Activated CD8-positive, alpha-beta memory T cell treated with anti-CD3 and anti-CD28 coated beads, Interleukin-2, amount 50 U/mL, for 1 hour (primary cell): ENCODE measurements around the gene PLEKHH2.

Experiments used
- DNase-seq: peaks from one replicate; pipeline ENCODE4 v3.0.0-alpha.2; 2020; ENCODE audit errors: extremely low read depth

PLEKHH2 gene

DNA sequence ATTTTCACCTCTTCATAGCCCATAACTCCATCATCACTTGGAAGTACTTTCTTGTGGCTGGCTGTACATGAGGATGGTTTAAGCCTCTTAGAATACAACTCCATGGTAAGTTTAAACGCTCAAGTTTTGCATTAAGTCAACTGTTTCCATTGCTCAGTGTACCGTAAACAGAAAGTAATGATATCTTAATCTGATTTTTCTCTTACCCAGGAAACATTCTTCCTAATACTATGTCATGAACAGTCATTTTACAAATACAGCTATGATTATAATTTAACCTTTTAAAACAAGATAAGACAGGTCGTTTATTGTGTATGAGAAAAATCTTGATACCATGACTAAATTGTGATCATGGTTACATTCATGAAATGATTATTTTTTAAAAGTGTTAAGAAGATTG, 125.2 kb downstream of the PLEKHH2 start:
- DNase-seq, result no peak

DNA sequence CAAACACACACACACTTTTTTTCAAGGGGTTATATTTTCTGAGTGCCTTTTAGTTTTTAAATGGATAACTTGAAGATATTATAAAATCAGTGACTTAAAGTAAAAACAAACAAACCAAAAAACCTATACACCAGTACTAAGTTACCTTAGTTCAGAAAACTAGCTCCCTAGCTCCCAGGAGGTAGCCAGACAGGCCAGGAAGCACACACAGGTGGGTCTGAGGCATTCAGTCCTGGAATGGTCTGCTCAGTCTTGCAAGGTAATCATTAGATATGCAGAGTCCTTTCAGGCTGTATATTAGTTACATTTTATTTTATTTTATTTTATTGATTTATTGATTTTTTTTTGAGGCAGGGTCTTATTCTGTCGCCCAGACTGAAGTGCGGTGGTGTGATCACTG, 126.0 kb downstream of the PLEKHH2 start:
- DNase-seq, result no peak

DNA sequence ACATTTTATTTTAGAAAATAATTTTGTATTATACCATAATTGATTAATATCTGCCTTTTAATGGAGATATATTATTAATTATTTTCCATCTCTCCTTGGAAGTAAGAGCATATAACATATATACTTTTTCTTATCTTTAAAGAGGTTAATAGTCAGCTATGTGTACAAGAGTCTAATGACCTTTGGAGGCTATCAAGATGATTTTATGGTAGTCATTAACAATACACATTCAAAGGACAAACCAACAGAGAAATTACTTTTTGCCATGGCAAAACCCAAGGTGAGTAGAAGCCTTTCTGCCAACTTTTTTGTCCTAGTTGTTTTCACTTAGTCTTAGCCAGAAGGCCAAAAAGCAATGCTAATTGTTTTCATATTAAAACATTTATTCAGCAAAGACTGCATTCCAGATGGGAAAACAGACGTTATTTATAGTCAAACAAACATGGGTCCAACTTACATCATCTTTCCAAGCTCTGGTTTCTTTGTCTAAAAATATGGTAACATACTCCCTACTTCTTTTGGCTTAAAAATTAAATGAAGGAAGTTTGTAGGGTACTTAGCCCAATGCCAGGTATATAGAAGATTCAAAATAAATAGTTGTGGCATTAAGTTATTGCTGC, 127.1 kb downstream of the PLEKHH2 start:
- no peak for DNase-seq

GRCh38 chr2:43766006-43766405, 128.9 kb downstream of the PLEKHH2 start:
- DNase-seq, result no peak

DNA sequence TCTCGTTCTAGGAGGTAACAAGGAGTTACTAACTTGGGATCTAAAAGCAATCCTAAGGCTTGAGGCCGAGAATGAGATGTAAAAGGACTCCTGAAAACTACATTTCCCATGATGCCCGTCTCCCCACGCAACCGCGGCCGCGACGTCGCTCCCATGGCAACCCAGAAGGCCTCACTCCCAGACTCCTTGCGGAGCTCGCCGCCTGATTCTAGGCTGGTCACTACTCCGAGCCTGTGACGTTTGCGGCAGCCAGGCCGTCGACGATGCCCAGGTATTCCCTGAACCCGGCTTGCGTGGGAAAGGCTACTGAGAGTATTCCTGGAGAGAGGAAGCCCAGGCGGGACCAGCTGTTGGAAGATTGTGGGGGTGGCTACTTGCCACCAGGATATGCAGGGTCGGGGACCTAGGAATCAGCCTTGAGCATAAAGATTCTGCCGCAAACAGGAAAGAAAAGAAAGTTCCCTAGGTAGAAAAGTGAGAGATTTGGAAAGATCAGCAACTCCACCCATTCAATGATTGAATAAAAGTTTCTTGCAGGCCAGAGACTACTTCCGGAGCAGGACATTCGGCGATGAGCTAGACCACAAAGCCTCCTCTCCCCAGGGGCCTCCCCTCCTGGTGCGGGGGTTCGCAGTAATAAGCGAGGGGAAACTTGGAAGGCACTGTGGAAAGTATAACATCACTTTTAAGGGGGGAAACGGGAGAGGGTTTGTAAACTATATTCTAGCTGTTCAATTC, 137.0 kb downstream of the PLEKHH2 start, which contains the start of gene DYNC2LI1:
Gene DYNC2LI1 (plus strand): TSS at position 164 of the 738 bp plus-strand sequence. CDS start 100 bp downstream, at position 264.
- DNase-seq, result peak; percentile 39

GRCh38 chr2:43774617-43775016, 137.6 kb downstream of the PLEKHH2 start:
- no peak for DNase-seq

GRCh38 chr2:43776324-43776723, 139.3 kb downstream of the PLEKHH2 start:
- no peak for DNase-seq

DNA sequence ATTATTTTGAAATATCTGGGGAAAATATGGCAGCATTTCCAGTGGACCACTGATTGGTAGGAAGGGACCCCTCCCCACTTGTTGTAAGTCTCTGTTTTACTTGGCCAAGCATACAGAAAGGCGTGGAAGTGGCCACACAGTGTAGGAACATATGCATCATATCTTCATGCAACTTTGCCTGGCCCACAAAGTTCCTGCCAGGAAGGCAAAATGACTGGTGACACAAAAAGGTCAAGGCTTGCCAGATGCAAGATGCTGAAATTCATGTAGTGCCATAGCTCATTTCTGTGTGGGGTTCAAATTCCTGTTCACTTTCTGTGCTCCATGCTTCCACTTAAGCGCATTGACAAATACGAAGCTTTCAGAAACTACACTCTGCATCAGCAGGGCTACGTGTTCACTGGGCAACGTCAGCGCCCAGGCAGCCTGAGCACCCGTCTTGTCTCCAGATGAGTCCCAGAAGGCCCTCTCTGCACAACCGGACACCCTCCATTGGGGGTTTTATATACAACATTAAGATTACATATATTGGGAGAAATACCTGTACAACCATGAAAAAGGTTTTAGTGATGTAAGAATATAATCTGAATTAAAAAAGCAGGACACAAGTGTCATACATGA, 140.4 kb downstream of the PLEKHH2 start:
- DNase-seq, result no peak

- no peak for DNase-seq
These were observed 141.2 kb downstream of the PLEKHH2 start for GRCh38 chr2:43778233-43778632.

DNA sequence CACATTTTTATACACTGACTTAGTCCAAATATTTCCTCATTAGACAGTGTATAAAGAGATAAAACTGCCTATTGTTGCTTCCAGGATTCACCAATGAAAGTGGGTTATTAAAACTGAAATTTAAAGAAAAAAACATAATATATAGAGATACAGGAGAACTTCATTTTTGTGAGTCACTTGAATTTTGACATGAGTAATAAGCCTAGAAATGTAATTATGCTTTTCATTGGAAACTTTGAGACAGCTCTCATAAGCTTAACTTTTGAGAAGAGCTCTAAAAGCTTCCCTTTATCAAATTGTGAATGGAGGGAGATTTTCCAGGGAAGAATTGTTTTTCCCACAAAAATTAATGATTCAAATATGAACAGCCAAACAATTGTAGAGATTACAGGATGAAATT, 150.8 kb downstream of the PLEKHH2 start:
- DNase-seq, result no peak

DNA sequence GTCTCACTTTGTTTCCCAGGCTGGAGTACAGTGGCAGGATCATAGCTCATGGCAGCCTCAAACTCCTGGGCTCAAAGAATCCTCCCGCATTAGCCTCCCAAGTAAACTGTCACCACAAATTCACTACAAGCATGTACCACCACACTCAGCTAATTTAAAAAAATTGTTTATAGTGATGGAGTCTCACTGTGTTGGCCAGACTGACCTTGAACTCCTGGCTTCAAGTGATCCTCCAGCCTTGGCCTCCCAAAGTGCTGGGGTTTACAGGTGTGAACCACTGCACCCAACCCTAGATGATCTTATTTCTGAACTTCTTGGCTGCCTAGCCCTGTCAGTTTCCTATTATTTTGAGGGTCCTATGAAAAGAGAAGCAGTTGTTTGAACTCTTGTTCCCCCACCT, 151.6 kb downstream of the PLEKHH2 start:
- DNase-seq, result no peak

DNA sequence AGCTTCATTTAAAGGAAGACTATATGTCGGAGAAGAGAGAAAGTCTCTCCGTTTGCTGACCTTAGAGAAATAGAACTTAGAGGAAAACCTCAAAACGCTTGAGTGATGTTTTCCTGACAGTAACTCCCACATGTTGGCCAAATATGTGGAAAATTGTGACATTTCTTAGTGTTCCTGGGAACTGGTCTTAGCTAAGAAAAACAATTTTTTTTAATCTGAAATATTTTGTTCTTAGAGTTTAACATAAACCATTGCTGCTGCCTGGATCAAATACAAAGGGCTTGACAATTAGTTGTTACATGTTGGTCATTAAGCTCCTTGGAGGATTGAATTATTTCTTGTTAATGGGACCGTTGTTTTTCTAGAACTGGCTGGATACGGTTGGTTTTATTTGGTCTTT, 153.1 kb downstream of the PLEKHH2 start:
- DNase-seq, result no peak

DNA sequence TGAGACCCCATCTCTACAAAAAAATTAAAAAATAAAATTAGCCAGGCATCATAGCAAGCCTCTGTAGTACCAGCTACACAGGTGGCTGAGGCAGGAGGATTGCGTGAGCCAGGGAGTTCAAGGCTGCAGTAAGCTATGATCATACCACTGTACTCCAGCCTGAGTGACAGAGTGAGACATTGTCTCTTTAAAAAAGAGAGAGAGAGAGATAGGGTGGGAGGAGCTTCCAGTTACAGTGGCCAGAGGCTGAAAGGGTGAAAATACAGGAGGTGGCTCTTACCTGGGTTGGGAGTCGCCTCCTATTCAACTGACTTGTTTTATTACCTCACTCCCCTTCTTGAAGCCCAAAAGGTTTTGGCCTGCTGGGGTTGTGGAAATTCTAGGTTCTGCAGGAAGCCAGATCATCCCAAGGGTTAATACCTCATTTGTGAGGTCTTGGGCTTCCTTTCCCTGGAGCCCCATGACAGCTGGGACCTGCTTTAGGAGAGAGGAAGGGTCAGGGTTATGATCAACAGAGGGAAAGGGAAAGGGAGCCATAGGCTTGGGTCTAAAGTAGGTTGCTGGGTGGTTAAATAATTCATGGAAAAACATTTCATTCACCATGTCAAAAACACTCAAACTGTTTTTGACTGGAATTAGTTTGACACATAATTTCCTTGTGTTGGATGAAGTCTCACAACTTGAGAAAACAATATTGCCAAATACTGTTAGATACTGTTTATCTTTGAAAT, 154.1 kb downstream of the PLEKHH2 start:
- DNase-seq, result no peak

GRCh38 chr2:43792653-43793052, 155.6 kb downstream of the PLEKHH2 start:
- no peak for DNase-seq

DNA sequence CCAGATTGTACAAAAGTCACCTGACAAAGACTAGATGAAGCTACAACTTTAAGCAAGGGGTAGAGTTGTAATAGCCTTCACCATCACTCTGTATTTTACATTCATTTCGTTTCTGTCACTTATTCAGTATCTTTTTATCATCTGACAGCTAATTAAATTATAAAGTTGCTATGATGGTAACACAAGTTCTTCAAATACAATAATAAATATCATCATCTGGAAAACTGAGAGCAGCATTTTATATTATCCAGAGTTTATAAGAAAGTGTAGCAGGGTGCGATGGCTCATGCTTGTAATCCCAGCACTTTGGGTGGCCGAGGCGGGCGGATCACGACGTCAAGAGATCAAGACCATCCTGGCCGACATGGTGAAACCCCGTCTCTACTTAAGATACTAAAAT, 157.9 kb downstream of the PLEKHH2 start:
- no peak for DNase-seq

DNA sequence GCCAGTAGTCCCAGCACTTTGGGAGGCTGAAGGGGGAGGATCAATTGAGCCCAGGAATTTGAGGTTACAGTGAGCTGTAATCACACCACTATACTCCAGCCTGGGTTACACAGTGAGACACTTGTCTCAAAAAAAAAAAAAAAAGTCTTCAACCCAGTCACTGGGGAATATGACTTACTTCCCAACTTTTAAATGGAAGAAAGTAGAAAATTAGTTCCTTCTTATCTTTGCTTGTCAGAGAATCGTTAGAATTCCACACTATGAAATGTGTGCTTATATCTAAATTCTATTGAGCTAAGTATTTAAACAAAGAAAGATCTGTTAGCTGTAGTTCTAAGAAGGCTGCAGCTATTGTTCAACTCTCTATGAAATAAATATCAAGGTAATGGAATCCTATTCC, 159.1 kb downstream of the PLEKHH2 start:
- DNase-seq, result no peak

DNA sequence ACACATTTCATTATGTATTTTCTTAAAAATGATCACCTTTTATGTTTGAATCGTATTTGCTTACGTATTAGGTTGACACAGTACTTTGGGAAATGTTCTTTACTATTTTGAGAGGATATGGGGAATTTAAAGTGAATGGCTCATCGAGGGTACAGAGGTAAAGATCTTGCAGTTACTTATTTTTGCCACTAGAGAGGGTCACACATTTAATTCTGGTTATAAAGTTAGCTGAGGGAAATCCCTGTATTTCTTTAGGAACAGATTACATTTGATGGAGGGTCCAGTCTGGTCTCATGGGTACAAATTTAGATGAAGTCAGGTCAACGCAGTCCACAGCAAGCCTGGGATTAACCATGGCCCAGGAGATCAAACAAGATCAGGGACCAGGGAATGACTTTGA, 161.2 kb downstream of the PLEKHH2 start:
- DNase-seq, result no peak

DNA sequence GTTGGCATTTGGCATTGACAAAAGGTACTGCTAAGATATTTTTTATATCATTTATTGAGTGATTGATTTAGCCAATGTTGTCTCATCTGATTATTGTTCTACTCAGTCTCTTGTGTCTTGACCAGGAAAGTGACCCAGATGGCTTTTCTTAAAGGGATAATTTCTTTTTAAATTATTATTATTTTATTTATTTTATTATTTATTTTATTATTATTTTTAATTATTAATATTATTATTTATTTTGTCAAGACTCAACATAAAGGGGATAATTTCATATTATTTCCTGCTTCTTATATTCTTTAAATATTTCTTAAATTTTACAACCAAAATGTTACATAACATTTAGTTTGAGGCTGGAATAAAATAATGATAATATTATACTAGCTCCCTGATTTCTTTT, 163.8 kb downstream of the PLEKHH2 start:
- no peak for DNase-seq

- DNase-seq, result no peak
These were observed 165.1 kb downstream of the PLEKHH2 start for GRCh38 chr2:43802135-43802534.

GRCh38 chr2:43803113-43803512, 166.1 kb downstream of the PLEKHH2 start:
- DNase-seq, result no peak

- DNase-seq, result no peak
These were observed 169.6 kb downstream of the PLEKHH2 start for GRCh38 chr2:43806719-43807031.

DNA sequence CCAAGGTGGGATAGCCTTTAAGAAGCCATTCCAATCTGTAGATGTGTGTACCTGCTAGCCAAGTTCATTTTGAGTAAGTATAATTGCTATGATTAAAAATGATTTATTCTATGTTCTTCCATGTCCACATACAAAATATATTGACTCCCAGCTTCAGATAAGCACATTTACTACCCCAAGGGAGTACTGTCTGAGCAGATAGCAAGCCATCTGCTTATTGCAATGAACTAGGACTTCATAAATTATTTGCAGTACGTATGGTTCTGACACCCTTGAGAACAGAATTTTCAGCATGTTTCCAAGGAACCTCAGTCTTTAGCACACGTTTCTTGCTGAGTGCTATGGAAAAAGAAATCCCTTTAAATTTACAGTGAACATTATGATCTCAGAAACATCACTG, 173.4 kb downstream of the PLEKHH2 start:
- no peak for DNase-seq

DNA sequence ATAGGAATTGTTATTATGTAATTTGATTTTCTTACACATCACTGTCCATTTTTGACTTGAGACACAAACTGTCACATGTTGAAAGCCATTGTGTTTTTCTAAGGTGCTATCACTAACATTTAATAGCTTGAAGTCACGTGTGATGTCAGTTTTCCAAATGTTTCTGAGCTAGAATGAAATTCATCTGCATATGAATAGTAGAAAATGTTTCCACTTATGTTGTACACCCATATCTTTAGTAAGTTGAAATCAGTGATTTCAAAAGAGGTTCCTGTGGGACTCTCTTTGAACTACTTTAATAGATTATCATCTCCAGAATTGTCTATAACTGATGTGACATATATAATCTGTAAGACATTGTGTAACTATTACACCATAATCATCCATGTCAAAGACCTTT, 173.8 kb downstream of the PLEKHH2 start:
- no peak for DNase-seq
